ENCODE measurements around the gene AMACR. TPM values are rescaled to one million over a fixed set of nuclear protein-coding genes. Genes with fewer than 3 reads are reported as not detected.

The AMACR gene
- total and polyA plus RNA-seq, 10 donors: 3.1 to 9.9 (median 8.9) TPM

DNA sequence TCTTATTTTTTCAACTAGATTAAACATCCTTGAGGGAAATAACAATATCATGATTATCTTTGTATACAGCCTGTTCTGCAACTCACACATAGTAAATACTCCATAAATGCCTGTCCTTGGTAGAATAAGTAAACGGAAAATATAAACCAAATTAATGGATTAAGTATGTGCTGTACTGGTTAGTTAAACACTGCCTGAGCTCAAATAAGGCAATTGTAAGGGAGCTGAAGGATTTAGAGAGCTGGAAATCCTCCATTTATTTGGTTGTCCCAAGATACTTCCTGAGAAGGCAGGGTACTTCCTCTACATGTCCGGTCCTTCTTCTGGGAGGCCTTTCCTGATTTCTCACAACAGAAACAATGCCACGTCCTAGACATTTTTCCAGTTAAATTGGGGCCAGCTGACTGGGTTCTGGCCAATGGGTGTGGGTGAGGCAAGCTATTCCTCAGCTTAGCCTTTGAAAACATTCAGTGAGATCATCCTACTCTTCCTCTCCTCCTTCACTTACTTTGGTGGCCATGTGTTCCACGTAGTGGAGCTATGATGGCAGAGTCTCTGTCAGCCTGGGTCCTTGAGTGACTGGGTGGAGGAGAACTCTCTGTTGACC lies 43.6 kb upstream of the AMACR start:
- H3K4me3 ChIP-seq: no peak overlapping the region
- H3K27ac ChIP-seq: no peak overlapping the region
- TF ChIP-seq POLR2AphosphoS5 (IDR thresholded peaks at IDR 0.05) (no peak), POLR2A (IDR thresholded peaks at IDR 0.05) (no peak), CTCF (IDR thresholded peaks at IDR 0.05 in 8 of 11, conservative IDR thresholded peaks at IDR 0.05 in 3 of 11) (no peak)
- H3K27me3 ChIP-seq (replicated peaks in 1 of 7): no peaks in the 10 kb centered on the region
- no peaks in the 10 kb centered on the region for H3K9me3 ChIP-seq
- no peak for DNase-seq
- intact Hi-C loops (cut with DNase I; ENCODE audit: low total_unique reads): no loop called here
- 77 to 83% (median 78%) methylated on average over 4 of the region's 4 CpGs for WGBS, 5 donors
- H3K36me3 ChIP-seq: peaks cover 0 to 28% (median 6%) of the 10 kb centered on the region in 6 donors
- H3K4me1 ChIP-seq: peaks cover 0 to 13% (median 2%) of the 10 kb centered on the region in 6 donors

- H3K9me3 ChIP-seq: no peaks in the 10 kb centered on the region
- peaks cover 0 to 30% (median 10%) of the 10 kb centered on the region in 6 donors for H3K4me1 ChIP-seq
- DNase-seq: no peak
- intact Hi-C loops (cut with DNase I; ENCODE audit: low total_unique reads): no loop called here
- TF ChIP-seq POLR2A (IDR thresholded peaks at IDR 0.05) (no peak), POLR2AphosphoS5 (IDR thresholded peaks at IDR 0.05) (no peak), CTCF (IDR thresholded peaks at IDR 0.05 in 8 of 11, conservative IDR thresholded peaks at IDR 0.05 in 3 of 11) (no peak)
- H3K36me3 ChIP-seq: peaks cover 0 to 28% (median 6%) of the 10 kb centered on the region in 6 donors
- H3K27me3 ChIP-seq (replicated peaks in 1 of 7): no peaks in the 10 kb centered on the region
- no peak overlapping the region for H3K4me3 ChIP-seq
- peak overlapping the region in 2 of 8 donors; percentile 22 to 26 for H3K27ac ChIP-seq
Measured at GRCh38 chr5:34047774-34048572, 40.1 kb upstream of the AMACR start.

DNA sequence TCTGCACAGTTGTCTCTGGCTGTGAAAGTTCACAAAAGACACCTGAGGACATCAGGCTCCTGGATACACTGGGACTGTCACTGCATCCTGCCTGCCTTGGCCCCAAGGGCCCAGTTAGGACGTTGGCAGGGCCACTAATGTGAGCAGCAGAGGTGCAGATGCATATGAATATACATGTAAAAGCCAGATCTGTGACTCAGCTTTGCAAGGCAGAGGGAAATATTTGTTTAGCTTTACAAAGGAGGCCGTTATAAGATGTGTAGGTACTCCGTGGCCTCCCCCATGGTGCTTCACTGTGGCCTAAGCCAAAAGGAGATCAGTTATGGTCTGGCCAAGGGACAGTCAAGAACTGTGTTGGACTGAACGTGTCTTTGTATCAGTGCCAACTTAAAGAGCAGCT lies 39.3 kb upstream of the AMACR start:
- H3K27me3 ChIP-seq (replicated peaks in 1 of 7): no peaks in the 10 kb centered on the region
- intact Hi-C loops (cut with DNase I; ENCODE audit: low total_unique reads): no loop called here
- no peak overlapping the region for H3K27ac ChIP-seq
- no peak for DNase-seq
- peaks cover 0 to 28% (median 6%) of the 10 kb centered on the region in 6 donors for H3K36me3 ChIP-seq
- H3K4me3 ChIP-seq: no peak overlapping the region
- 74 to 93% (median 88%) methylated on average over 4 of the region's 4 CpGs for WGBS, 5 donors
- TF ChIP-seq POLR2A (IDR thresholded peaks at IDR 0.05) (no peak), CTCF (IDR thresholded peaks at IDR 0.05 in 8 of 11, conservative IDR thresholded peaks at IDR 0.05 in 3 of 11) (no peak), POLR2AphosphoS5 (IDR thresholded peaks at IDR 0.05) (no peak)
- peaks cover 0 to 38% (median 18%) of the 10 kb centered on the region in 6 donors for H3K4me1 ChIP-seq
- H3K9me3 ChIP-seq: no peaks in the 10 kb centered on the region

DNA sequence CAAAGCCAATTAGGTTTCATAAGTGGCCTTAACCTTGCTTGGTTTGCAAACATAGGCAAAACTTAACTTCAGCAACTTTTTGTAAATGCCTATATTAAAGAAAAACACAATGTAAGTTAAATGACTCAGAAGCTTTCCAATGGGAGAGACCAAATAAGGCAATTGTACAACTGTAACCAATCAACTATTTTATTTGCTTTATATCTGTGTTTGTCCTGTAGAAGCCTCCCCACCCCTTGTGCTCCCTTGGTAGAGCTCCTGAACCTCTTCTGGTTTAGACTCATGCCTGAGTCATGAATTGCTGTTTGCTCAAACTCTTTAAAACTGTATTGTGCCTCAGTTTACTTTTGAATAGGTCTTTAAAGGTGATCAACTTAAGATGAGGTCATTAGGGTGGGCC lies 38.1 kb upstream of the AMACR start:
- Histone ChIP-seq H3K4me1 (peaks cover 0 to 48% (median 24%) of the 10 kb centered on the region in 6 donors), H3K36me3 (peaks cover 0 to 19% (median under 1%) of the 10 kb centered on the region in 6 donors), H3K4me3 (no peak overlapping the region), H3K27me3 (replicated peaks in 1 of 7) (no peaks in the 10 kb centered on the region), H3K27ac (no peak overlapping the region), H3K9me3 (no peaks in the 10 kb centered on the region)
- no peak for DNase-seq
- intact Hi-C loops (cut with DNase I; ENCODE audit: low total_unique reads): no loop called here
- TF ChIP-seq POLR2A (IDR thresholded peaks at IDR 0.05) (no peak), CTCF (IDR thresholded peaks at IDR 0.05 in 8 of 11, conservative IDR thresholded peaks at IDR 0.05 in 3 of 11) (no peak), POLR2AphosphoS5 (IDR thresholded peaks at IDR 0.05) (no peak)
